Measurements from ENCODE around the gene HRK.
A peak's percentile ranks its signal among the peaks of the same experiment; 100 is the strongest.

HRK gene

DNA sequence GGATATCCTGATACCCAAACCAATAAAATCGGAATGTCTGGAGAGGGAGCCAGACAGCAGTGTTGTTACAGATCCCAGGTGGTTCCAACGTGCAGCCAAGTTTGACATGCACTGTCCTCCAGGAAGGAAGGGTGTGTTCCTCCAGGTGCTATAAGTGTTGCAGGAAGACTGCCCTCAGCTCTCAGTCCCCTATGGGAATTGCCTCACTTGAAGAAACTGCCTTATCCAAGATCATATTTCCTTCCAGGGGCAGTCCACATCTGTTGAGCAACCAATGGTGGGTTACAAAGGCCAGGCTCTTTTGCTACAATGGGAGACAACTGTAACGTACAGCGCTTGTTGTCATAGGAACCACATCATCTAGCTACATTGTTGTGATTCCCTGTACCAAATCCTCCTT is 16.2 kb upstream of the HRK start:
- DNase-seq = no peak

DNA sequence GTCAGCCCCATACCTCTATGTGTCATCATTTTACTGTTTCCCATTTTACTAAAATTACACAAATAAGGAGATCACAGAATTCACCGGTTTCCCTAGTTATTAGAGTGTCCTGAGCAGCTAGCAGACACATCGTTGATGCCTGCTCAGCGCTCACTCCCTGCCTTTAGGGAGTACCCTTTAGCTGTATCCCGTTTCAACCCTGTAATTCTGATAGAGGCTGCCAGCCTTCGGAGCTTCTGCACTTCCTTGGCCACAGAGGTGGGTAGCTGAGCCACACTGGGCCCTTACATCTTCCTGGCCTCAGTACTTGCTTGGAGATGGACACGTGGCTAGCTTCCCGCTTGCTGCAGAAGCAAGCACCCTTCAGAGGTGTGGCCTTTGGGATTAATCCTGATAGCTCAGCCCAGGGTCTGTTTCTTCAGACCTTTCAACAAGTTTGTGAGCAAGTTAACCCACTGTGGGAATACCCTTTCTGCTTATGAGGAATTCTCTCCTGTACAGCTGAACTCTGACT is 15.2 kb upstream of the HRK start:
- DNase-seq = no peak

DNA sequence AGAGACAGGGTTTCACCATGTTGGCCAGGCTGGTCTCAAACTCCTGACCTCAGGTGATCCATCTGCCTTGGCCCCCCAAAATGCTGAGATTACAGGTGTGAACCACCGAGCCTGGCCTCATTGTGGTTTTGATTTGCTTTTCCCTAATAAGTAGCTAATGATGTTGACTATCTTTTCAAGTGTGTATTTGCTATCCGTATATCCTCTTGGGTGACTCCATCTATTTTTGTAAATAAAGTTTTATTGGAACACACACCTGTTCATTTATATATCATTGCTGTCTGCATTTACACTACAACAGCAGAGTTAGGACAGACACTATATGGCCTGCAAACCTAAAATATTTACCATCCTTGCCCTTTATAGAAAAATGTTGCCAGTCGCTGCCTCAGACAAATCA is 13.7 kb upstream of the HRK start:
- no peak for DNase-seq

DNA sequence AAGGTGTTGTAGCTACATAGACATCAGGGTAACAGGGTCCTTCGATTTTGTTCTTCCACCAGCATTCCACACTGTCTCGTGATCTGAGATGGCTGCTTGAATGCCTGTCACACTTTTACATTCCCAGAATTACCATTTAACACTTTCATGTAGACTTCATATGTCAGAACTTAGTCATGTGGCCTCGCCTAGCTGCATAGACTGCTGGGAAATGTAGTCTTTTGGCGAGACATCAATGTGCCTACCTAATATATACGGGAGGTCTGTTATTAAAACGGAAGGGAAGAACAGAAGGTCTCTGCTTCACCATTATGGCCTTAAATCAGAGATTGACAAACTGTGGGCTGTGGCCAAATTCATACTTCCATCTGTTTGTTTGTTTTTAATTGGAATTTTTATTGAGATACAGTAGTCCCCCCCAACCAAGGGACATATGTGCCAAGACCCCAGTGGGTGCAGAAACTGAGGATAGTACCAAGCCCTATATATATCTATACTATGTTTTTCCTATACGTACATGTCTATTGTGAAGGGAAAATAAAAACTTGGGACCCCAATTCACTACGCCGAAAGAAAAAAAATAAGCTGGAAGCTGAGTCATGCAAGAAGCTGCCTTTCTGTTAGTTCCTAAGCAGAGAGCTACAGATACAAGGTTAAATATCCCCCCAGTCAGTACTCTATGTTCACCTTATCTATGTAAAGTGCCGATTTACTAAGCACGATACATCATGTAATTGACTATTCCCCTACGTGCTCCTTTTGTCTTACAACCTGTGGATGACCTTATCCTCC is 11.3 kb upstream of the HRK start:
- no peak for DNase-seq

DNA sequence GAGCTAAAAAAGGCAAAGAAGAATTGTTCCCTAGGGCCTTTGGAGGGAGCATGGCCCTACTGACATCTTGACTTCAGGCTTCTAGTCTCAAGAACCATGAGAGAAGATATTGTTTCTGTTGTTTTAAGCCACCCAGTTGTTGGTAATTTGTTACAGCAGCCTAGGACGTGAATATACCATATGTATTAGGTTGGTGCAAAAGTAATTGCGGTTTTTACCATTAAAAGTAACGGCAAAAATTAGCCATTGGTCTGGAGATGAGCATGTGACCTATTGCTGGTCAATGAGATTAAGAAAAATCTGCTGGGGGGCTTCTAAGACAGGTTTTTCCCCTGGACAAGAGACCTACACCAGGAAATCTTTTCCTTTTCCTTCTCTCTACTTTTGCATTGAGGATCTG is 9.8 kb upstream of the HRK start:
- DNase-seq = no peak

DNA sequence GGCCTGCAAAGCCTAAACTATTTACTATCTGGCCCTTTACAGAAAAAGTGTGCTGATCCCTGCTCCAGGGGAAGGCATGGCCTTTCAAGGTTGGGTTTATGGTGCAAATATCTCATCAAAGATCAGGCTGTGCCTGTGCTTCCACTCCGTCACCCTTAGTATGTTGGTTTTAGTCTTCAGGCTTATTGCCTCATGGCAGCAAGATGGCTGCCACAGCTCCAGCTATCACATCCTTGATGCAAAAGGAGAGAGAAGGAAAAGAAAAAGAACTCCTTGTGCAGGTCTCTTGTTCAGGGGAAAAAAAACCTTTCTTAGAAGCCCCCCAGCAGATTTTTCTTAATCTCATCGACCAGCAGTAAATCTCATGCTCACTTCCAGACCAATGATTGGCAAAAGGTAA is 9.1 kb upstream of the HRK start:
- no peak for DNase-seq

DNA sequence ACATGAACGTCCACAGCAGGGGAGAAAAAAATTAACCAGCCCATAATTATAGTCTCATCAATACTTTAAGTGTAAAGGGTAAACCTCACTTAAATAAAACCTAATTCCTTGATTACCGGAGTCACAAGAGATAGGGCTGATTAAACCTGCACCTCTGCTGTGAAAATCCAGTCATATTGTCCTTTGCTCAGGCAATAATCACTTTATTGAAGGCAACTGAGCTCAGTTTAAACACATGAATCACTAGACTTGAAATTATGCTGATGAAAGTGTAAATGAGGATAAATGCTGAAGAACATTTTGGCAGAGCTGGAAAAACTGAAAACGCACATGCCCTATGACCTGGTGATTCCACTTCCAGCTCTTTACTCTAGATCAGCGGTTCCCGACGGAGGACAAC is 6.7 kb upstream of the HRK start:
- DNase-seq = no peak

DNA sequence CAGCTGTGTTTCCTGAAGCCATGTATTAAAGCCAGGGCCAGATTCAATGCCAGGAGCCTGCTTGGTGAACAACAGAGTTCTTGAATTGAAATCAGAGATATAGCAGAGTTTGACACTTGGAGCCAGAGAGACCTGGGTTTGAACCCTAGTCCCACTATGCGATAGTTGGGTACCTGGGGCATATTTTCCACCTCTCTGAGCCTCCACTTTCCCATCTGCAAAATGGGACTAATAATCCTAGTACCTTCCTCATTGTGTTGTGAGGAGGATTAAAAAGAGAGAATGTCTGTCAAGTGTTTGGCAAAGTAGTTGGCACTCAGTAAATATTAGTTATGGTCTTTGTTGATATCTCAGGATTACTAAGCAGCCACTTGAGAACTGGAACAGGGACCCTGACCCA is 6.0 kb upstream of the HRK start:
- no peak for DNase-seq

DNA sequence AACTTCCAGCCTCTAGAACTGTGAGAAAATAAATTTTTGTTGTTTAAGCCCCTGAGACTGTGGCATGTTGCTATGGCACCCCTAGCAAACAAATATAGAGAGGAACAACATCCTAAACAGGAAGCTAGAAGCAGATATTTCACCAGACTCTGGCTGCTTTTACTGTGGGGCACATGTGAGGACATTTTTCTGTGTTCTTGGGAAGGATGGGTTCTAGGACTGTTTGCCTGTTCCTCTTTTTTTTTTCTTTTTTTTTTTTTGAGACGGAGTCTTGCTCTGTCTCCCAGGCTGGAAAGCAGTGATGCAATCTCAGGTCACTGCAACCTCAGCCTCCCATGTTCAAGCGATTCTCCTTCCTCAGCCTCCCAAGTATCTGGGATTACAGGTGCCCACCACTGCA is 4.2 kb upstream of the HRK start:
- no peak for DNase-seq

DNA sequence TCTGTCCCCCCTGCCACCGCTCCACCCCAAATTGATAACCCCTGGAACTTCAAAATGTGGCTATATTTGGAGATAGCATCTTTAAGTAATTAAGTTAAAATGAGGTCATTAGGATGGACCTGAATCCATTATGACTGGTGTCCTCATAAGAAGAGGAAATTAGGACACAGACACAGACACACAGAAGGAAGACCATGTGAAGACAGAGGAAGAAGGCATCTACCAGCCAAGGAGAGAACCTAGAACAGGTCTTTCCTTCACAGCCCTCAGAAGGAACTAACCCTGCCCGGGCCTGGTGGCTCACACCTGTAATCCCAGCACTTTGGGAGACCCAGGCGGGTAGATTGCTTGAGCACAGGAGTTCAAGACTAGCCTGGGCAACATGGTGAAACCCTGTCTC is 3.6 kb upstream of the HRK start:
- no peak for DNase-seq

DNA sequence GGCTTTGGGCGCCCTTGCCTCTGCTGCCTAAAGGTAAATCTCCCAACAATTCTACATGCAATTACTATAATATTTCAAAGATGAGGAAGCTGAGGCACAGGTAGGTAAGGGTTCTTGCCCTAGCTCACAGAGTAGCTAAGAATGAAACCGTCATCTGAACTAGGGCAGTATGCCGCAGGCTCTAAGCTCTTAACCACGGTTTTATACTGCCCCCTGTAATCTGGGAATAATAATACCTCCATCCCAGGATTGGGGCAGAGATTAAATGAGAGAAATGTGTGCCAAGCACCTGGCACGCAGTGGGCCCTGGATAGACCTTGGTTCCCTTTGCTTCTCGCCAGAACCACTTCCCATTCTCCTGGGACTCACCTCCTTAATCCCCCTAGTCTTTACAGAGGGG is 1.5 kb upstream of the HRK start:
- peak; percentile 52 for DNase-seq

DNA sequence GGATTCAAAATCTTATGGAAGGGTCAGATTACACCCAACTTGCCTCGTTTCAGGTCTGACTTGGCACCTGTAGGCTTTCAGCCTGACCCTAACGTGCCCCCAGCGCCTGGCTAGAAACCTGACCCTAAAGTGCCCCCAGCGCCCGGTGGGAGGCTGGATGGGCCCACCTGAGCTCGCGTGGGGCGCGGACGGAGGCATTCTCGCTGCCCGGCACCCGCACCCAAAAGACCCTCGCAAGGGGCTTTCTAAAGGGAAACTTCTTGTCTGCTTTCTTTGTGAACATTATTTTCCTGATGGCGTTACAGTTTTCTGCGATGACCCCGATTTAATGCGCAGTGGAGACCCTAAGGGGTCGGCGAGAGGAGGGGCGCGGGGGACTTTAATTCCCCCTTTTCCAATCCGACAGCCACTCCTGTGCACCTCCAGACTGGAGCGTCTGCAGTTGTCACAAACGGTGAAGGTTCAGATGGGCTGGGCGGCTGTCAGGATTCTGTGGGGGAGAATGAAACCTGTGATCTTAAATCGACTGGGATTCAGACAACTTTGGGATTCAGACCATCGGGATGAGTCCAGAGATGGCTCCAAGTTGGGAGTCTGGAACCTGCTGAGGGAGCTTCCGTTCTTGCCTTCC is 751 bp upstream of the HRK start:
- no peak for DNase-seq

DNA sequence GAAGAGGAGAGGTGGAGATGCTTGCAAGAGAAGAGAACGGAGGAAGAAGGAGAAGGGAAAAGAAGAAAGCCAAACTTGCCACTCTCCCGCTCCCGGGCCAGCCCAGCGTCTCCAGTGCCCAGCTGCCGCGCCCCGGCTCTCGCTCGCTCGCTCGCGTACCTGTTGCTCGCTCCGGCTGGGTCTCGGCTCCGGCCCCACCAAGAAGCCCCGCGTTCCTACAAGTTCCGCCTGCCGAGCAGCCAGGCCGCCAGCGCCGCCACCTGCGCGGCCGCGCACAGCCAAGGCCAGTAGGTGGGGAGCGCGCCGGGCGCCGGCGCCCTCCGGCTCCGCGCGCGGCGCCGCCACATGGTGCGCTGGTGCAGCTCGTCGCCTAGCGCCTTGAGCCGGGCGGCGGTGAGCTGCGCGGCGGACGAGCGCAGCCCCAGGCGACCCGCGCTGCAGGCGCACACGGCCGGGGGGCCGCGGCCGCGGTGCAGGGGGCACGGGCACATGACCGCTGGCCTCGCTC is 370 bp downstream of the HRK start:
- peak; percentile 56 for DNase-seq

DNA sequence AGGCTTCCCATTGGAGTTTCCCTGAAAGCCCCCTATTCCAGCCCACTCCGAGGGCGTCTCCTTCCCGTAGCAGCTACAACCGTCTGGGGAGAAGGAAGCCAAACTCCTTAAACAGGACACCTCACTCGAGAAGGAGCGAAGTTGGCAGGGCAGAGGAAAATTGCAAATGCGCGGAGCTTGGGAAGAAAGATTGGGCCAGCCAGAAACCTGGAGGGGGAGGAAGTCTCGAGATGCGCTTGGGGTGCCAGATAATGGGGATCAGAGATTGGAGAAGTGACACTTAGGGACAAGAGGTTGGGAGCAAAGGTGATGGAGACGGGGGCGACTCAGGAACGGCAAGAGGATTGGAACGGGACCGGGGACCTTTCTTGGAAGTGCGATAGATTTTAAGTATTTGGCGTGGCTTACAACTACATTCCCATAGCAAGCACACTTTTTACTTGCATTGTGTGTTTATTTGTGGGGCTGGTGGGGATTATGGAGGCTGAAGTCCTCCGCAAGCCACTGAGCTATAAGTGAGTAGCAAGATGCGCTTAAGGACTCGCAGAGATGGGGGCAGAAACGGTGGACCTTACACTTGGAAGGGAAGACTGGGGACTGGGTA is 926 bp downstream of the HRK start:
- no peak for DNase-seq

DNA sequence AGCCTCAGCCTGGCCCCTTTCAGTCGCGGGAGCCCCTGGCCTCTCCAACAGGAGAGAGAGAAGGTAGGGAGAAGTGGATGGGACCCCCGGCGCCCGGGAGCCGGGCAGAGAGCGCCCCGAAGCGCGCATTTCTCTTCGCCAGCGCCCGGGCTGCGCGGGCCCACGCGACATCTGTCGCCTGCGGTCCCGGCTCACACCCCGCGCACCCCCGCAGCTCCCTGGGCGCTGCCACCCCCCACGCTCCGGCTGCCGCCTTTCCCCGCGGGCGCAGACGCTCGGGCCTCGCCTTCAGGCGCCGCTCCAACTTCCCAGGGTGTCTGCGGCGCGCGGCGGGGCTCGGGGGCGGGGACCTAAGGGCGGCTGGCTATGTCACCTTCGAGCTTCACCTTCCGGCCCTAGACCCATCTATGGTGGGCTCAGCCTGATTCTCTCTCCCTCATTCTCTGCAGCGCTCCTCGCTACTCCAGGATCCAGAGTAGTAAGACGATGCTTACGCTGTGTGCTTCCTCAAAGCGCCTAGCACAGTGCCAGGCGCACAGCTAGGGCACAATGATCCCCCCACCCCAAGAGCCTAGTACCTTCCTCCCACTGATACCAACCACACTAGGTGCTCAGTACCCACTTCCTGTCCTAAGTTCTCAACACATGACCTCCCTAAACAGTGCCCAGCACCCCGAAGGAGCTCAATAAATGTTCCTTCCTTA is 1.6 kb downstream of the HRK start:
- no peak for DNase-seq

DNA sequence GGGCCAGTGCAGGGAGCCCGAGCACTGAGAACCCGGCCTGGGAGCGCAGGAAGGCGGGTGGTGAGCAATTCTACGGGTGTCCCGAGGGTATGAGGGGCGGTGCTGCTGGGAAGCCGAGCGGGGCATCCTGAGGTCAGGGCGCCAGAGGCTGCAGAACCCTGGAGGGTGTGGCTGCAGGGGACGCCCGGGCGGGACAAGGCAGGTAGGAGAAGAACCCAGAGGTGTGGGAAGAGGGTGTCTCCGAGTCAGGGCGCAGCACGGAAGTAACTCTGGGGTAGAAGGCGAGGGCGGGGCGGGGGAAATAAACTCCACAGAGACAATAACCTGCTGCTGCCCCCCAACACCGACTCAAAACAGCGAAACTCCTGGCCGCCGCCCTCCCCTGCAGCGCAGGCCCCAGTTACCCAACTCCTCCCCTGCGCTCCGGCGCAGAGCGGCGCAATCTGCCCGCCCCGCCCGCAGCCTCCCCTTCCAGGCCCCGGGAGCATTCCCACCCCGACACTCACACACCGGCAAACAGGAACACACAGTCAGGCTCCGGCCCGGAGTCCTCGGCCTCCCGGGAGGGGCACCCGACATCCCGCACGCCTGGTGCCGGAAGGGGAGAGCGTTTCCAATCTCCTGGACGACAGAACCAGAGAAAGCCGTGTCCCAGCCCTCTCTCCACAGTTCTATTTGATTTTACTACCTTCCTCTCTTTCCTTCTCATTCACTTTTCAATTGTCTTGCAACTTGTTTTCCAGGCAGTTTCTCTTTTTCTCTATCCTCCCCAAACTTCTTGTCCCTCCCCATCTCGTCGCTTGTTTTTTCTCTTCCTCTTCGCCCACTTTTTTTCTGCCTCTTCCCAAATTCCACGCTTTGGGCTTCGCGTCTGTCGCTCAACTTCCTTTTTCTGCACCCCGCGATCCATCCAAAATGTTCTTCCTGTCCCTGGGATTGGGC is 2.4 kb downstream of the HRK start:
- peak; percentile 23 for DNase-seq

DNA sequence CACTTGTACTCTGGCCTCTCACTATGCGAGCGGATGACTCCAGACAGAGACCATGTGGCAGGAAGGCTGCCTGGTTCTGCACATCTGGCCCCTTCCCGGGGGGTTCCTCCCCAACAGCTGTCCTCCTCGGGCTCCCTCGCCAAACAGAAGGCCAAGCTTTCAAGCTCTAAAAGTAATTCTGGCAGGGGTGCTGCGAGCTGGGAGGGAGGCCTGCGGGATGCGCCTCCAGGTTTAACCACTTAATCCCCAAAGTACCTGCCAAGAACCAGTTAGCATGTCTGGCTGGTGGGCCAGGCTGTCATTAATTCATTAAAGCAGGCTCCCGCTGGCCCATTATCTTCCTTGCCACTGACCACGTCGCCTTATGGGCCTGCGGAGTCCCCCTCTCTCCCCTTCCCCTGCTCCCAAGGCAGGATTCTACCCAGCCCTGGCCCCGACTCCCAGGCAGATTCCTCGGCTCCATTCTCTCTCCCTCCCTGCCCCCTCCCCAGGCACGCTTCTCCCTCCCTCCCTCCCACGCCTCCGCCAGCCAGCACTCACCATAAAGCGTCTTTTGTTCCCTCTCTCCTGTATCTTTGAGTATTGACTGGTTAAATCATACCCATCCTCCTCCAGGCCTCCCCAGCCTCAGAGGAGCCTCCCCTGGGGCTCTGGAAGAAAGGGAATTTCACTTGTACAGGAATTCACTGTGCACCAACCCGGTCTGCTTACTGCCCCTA is 4.9 kb downstream of the HRK start:
- no peak for DNase-seq

DNA sequence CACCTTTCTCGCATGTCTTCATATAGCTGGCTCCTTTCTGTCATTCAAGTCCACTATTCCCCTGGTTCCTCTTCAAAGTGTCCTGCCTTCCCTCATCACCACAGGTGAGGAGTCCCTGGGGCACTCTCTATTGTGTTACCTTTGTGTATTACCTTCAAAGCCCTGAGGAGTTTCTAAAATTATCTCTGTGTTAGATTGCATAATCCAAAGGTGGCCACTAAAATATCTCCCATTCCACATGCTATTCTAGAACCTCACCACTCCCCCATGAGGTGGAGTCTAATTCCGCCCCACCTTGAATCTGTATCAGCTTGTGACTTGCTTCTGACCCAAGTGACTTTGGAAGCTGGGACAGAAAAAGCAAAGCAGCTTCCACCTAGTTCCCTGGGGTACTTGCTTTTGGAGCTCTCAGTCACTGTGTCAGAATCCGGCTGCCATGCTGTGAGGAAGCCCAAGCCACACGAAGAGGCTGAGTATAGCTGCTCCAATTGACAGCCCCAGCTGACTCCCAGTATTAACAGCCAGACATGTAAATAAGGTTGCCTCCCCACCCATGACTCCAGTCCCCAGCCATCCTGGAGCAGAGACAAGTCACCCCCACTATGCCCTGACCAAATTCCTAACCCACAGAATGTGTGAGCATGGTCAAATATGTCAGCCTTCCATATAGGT is 6.8 kb downstream of the HRK start:
- no peak for DNase-seq

DNA sequence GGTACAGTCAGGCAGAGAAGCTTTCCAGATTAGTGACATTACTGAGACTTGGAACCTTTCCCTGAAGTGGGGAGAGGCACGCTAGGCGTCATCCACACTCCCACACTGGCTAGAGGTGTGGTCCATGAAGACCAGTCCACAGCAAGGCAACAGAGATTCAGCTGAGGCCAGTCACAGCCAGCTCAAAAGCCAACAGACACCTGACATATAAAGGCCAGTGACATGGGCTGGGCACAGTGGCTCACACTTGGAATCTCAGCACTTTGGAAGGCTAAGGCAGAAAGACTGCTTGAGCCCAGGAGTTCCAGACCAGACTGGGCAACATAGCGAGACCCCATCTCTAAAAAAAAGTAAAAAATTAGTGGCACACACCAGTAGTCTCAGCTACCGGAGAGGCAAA is 10.9 kb downstream of the HRK start:
- DNase-seq = no peak

DNA sequence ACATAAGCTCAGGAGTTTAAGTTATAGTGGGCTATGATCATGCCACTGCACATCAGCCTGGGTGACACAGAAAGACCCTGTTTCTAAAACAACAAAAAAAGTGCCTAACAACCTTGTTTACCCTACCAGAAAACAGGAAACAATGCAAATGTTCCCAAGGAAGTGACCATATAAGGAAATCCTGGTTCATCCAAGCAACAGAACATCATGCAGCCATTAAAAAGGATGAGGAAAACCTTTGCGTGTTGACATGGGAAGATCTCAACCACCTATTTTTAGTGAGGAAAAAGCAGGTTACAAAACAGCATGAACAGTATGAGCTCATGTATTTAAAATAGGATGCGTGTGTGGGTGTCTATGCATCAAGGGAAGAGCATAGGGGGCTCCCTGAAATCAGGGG is 13.7 kb downstream of the HRK start:
- DNase-seq = no peak
